ENCODE measurements around the gene RPF1.

GRCh38 chr1:84476225-84476624 lies 2.8 kb upstream of the RPF1 start:
- no peak for TF ChIP-seq POLR2A (IDR thresholded peaks at IDR 0.05)
- TF ChIP-seq CTCF (IDR thresholded peaks at IDR 0.05) = no peak
